Natural killer cell (primary cell): ENCODE measurements around the gene GUCY2C. TPM values are rescaled to one million over a fixed set of nuclear protein-coding genes. Genes with fewer than 3 reads are reported as not detected.

ENCODE experiments used
- ATAC-seq, 3 donors: fragments of 150-1000 bp in 2 of 3; fragments of 200-7000 bp in 1 of 3; cut with Tn5 transposase; 1 replicate in 1 of 3; 2 replicates in 2 of 3; pipeline ENCODE4 v1.10.0; 2021; ENCODE audit warnings: mild to moderate bottlenecking in 2 of 3, moderate library complexity in 2 of 3
- DNase-seq, 2 donors: peaks; one replicate each; pipeline versions ENCODE4 v3.0.0 to v3.0.0-alpha.2; 2013 to 2021; ENCODE audit warnings: mixed read lengths in 1 of 2
- H3K27ac ChIP-seq: one replicate; pipeline ENCODE4 v1.5.1; 2013; ENCODE audit warnings: mild to moderate bottlenecking, low read length
- H3K27me3 ChIP-seq: one replicate; pipeline ENCODE4 v1.6.1; 2013; ENCODE audit warnings: low read length; ENCODE audit not compliant: control insufficient read depth, insufficient read depth
- H3K36me3 ChIP-seq: one replicate; pipeline ENCODE4 v1.6.1; 2013; ENCODE audit warnings: low read length; ENCODE audit not compliant: control insufficient read depth, insufficient read depth
- H3K4me1 ChIP-seq: one replicate; pipeline ENCODE4 v1.6.1; 2013; ENCODE audit warnings: low read length; ENCODE audit not compliant: control insufficient read depth, insufficient read depth
- H3K4me3 ChIP-seq: one replicate; pipeline ENCODE4 v1.5.1; 2013; ENCODE audit warnings: low read length
- H3K9me3 ChIP-seq: one replicate; pipeline ENCODE4 v1.6.1; 2013; ENCODE audit warnings: low read length; ENCODE audit not compliant: control insufficient read depth, insufficient read depth
- H3K27ac Mint-ChIP-seq, 2 donors: one replicate each; pipeline ENCODE4 v1.8.0; 2022; ENCODE audit warnings: mild to moderate bottlenecking in 2 of 2, mixed read lengths in 2 of 2, moderate library complexity in 1 of 2
- H3K27me3 Mint-ChIP-seq, 2 donors: one replicate each; pipeline ENCODE4 v1.8.0; 2022; ENCODE audit warnings: low read depth in 2 of 2, mixed read lengths in 2 of 2
- H3K36me3 Mint-ChIP-seq: one replicate; pipeline ENCODE4 v1.8.0; 2022; ENCODE audit warnings: mixed read lengths
- H3K4me1 Mint-ChIP-seq, 2 donors: one replicate each; pipeline ENCODE4 v1.8.0; 2022; ENCODE audit warnings: mixed read lengths in 2 of 2
- H3K4me3 Mint-ChIP-seq: one replicate; pipeline ENCODE4 v1.8.0; 2022; ENCODE audit warnings: mild to moderate bottlenecking, moderate library complexity, mixed read lengths
- H3K9me3 Mint-ChIP-seq, 2 donors: one replicate each; pipeline ENCODE4 v1.8.0; 2022; ENCODE audit warnings: mixed read lengths in 2 of 2
- WGBS: methylation state at CpG from one replicate; pipeline ENCODE4 v1.1.7; 2013; ENCODE audit warnings: missing lambda C conversion rate; ENCODE audit not compliant: insufficient coverage; 5-methylcytosine and 5-hydroxymethylcytosine counted together
- intact Hi-C: fragments of 100-400 bp; cut with micrococcal nuclease; formaldehyde crosslinking; loops from one replicate; pipeline ENCODE4 v1.14.2; 2022
- total RNA-seq, 4 donors: library from RNA; stranded (reverse); fragments of 120-200 nt in 1 of 4; gene quantifications; one replicate each; pipeline versions ENCODE4 v1.2.3 to v1.2.4, GENCODE V29; 2013 to 2022
- TF ChIP-seq, protein P1 (sequence below): fragments of 200-600 bp; IDR thresholded peaks from one replicate; pipeline ENCODE4 v1.8.0; 2022; ENCODE audit warnings: antibody characterized with exemption

The GUCY2C gene
- total RNA-seq, 3 donors from 2014 or later (not counting 1 experiment from before 2014, with no cell fraction given), result not detected

- peaks cover 5 to 22% of the 10 kb centered on the region in 2 donors for H3K4me1 Mint-ChIP-seq
- H3K27ac ChIP-seq, result no peak overlapping the region
- H3K27ac Mint-ChIP-seq, result peak overlapping the region in 1 of 2 donors; percentile 36
- peaks cover 7% of the 10 kb centered on the region for H3K4me1 ChIP-seq
- TF ChIP-seq, protein P1, sequence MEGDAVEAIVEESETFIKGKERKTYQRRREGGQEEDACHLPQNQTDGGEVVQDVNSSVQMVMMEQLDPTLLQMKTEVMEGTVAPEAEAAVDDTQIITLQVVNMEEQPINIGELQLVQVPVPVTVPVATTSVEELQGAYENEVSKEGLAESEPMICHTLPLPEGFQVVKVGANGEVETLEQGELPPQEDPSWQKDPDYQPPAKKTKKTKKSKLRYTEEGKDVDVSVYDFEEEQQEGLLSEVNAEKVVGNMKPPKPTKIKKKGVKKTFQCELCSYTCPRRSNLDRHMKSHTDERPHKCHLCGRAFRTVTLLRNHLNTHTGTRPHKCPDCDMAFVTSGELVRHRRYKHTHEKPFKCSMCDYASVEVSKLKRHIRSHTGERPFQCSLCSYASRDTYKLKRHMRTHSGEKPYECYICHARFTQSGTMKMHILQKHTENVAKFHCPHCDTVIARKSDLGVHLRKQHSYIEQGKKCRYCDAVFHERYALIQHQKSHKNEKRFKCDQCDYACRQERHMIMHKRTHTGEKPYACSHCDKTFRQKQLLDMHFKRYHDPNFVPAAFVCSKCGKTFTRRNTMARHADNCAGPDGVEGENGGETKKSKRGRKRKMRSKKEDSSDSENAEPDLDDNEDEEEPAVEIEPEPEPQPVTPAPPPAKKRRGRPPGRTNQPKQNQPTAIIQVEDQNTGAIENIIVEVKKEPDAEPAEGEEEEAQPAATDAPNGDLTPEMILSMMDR, result no peak
- no peak overlapping the region for H3K4me3 Mint-ChIP-seq
- peaks cover 12 to 20% of the 10 kb centered on the region in 2 donors for H3K27me3 Mint-ChIP-seq
- H3K4me3 ChIP-seq, result no peak overlapping the region
- H3K27me3 ChIP-seq, result peaks cover 3% of the 10 kb centered on the region
- H3K36me3 Mint-ChIP-seq, result no peaks in the 10 kb centered on the region
- H3K9me3 ChIP-seq, result no peaks in the 10 kb centered on the region
- ATAC-seq, result peak in 2 of 3 donors; percentile 68 to 81
- 0% methylated on average over 1 of the region's 1 CpG for WGBS
- intact Hi-C loops, result no loop called here
- H3K9me3 Mint-ChIP-seq, result no peaks in the 10 kb centered on the region
- H3K36me3 ChIP-seq, result no peaks in the 10 kb centered on the region
- peak in 1 of 2 donors; percentile 71 for DNase-seq
Observed at GRCh38 chr12:14577344-14577743, 119.1 kb downstream of the GUCY2C start.

DNA sequence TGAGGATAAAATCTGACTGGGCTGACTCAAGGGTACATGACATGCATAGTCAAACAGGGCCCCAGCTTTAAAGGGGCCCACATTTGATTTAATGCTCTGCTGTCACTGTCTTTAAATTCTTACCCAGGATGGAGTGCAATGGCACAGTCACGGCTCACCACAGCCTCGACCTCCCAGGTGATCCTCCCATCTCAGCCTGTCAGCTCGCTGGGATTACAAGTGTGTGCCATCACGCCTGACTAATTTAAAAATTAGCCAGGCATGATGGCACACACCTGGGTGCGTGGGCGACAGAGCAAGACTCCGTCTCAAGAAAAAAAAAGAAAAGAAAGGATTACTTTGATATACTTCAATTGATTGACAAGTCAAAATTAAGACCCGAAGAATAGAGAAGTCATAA, 119.5 kb downstream of the GUCY2C start:
- Mint-ChIP-seq H3K27ac (peak overlapping the region in 1 of 2 donors; percentile 36), H3K36me3 (no peaks in the 10 kb centered on the region), H3K9me3 (no peaks in the 10 kb centered on the region), H3K4me3 (no peak overlapping the region), H3K4me1 (peaks cover 5 to 22% of the 10 kb centered on the region in 2 donors), H3K27me3 (peaks cover 12 to 20% of the 10 kb centered on the region in 2 donors)
- DNase-seq (no peak), ATAC-seq (no peak)
- 52% methylated on average over 8 of the region's 8 CpGs for whole genome bisulfite sequencing
- TF ChIP-seq, protein P1, result no peak
- intact Hi-C loops, result no loop called here
- Histone ChIP-seq H3K4me3 (no peak overlapping the region), H3K27me3 (peaks cover 3% of the 10 kb centered on the region), H3K4me1 (peaks cover 7% of the 10 kb centered on the region), H3K36me3 (no peaks in the 10 kb centered on the region), H3K9me3 (no peaks in the 10 kb centered on the region), H3K27ac (no peak overlapping the region)

DNA sequence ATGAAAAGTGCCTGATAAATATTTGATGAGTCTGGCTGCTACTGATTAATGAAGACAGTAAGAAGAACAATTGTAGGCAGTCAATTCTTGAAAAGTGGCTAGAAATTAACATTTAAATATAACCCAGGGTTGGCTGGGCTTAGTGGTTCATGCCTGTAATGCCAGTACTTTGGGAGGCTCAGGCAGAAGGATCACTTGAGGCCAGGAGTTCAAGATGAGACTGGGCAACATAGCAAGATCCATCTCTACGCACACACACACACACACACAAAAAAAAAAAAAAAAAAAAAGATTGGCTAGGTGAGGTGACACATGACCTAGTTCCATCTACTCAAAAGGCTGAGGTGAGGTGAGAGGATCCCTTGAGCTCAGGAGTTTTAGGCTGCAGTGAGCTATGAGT, 120.8 kb downstream of the GUCY2C start:
- WGBS, result no CpG with 5 or more reads among the region's 1 CpG
- H3K27me3 ChIP-seq, result peaks cover 3% of the 10 kb centered on the region
- peaks cover 7% of the 10 kb centered on the region for H3K4me1 ChIP-seq
- H3K27ac ChIP-seq, result no peak overlapping the region
- Mint-ChIP-seq H3K27me3 (peaks cover 19 to 30% of the 10 kb centered on the region in 2 donors), H3K4me3 (no peak overlapping the region), H3K27ac (no peak overlapping the region), H3K9me3 (no peaks in the 10 kb centered on the region), H3K36me3 (no peaks in the 10 kb centered on the region), H3K4me1 (peaks cover 5 to 22% of the 10 kb centered on the region in 2 donors)
- TF ChIP-seq, protein P1, result no peak
- no peak for ATAC-seq
- intact Hi-C loops, result no loop called here
- no peaks in the 10 kb centered on the region for H3K9me3 ChIP-seq
- H3K4me3 ChIP-seq, result no peak overlapping the region
- no peaks in the 10 kb centered on the region for H3K36me3 ChIP-seq
- no peak for DNase-seq

GRCh38 chr12:14573118-14573517, 123.3 kb downstream of the GUCY2C start:
- H3K4me1 ChIP-seq, result peaks cover 7% of the 10 kb centered on the region
- TF ChIP-seq, protein P1, result no peak

More at GRCh38 chr12:14573118-14573517, 123.3 kb downstream of the GUCY2C start:
- Histone ChIP-seq H3K9me3 (no peaks in the 10 kb centered on the region), H3K27me3 (peaks cover 3% of the 10 kb centered on the region), H3K36me3 (no peaks in the 10 kb centered on the region), H3K4me3 (no peak overlapping the region), H3K27ac (no peak overlapping the region)
- Mint-ChIP-seq H3K27me3 (peaks cover 29 to 53% of the 10 kb centered on the region in 2 donors), H3K9me3 (no peaks in the 10 kb centered on the region), H3K36me3 (no peaks in the 10 kb centered on the region), H3K4me1 (peaks cover 4 to 20% of the 10 kb centered on the region in 2 donors), H3K27ac (no peak overlapping the region), H3K4me3 (no peak overlapping the region)
- DNase-seq, result no peak
- WGBS, result 92% methylated on average over 5 of the region's 5 CpGs
- intact Hi-C loops, result no loop called here
- no peak for ATAC-seq
